ENCODE measurements around the gene NCKAP5. TPM values are rescaled to one million over a fixed set of nuclear protein-coding genes. Genes with fewer than 3 reads are reported as not detected.

Gene NCKAP5
- total RNA-seq, 2 donors from 2014 or later, result 2.0 to 7.1 TPM

GRCh38 chr2:132633635-132634034 is 934.6 kb downstream of the NCKAP5 start:
- Histone ChIP-seq H3K4me1 (replicated peaks) (no peaks in the 10 kb centered on the region), H3K36me3 (no peaks in the 10 kb centered on the region), H3K27ac (no peak overlapping the region), H3K9me3 (no peaks in the 10 kb centered on the region), H3K27me3 (replicated peaks; ENCODE audit: insufficient read depth) (no peaks in the 10 kb centered on the region), H3K4me3 (no peak overlapping the region)
- WGBS, result 95% methylated on average over 2 of the region's 2 CpGs
- intact Hi-C loops (cut with DNase I), result no loop called here
- TF ChIP-seq POLR2A (IDR thresholded peaks at IDR 0.05), result no peak
- TF ChIP-seq POLR2AphosphoS5 (IDR thresholded peaks at IDR 0.05), result no peak
- no peak for TF ChIP-seq CTCF (IDR thresholded peaks at IDR 0.05)
- no peak for DNase-seq (ENCODE audit: low spot score)

- WGBS, result 20% methylated on average over 6 of the region's 6 CpGs
- H3K9me3 ChIP-seq, result no peaks in the 10 kb centered on the region
- intact Hi-C loops (cut with DNase I), result no loop called here
- H3K4me3 ChIP-seq, result no peak overlapping the region
- no peak for DNase-seq (ENCODE audit: low spot score)
- TF ChIP-seq POLR2A (IDR thresholded peaks at IDR 0.05) (no peak), CTCF (IDR thresholded peaks at IDR 0.05) (no peak), POLR2AphosphoS5 (IDR thresholded peaks at IDR 0.05) (no peak)
- H3K27me3 ChIP-seq (replicated peaks; ENCODE audit: insufficient read depth), result no peaks in the 10 kb centered on the region
- H3K27ac ChIP-seq, result no peak overlapping the region
- H3K36me3 ChIP-seq, result no peaks in the 10 kb centered on the region
- H3K4me1 ChIP-seq (replicated peaks), result no peaks in the 10 kb centered on the region
These were observed 936.1 kb downstream of the NCKAP5 start for GRCh38 chr2:132632000-132632649.

GRCh38 chr2:132627536-132627935 is 940.7 kb downstream of the NCKAP5 start:
- no peak overlapping the region for H3K27ac ChIP-seq
- intact Hi-C loops (cut with DNase I), result no loop called here
- H3K27me3 ChIP-seq (replicated peaks; ENCODE audit: insufficient read depth), result no peaks in the 10 kb centered on the region
- no peak for DNase-seq (ENCODE audit: low spot score)
- H3K9me3 ChIP-seq, result no peaks in the 10 kb centered on the region
- no peaks in the 10 kb centered on the region for H3K36me3 ChIP-seq
- WGBS, result 74% methylated on average over 3 of the region's 3 CpGs
- no peak overlapping the region for H3K4me3 ChIP-seq
- no peaks in the 10 kb centered on the region for H3K4me1 ChIP-seq (replicated peaks)
- no peak for TF ChIP-seq POLR2AphosphoS5 (IDR thresholded peaks at IDR 0.05)
- no peak for TF ChIP-seq CTCF (IDR thresholded peaks at IDR 0.05)
- no peak for TF ChIP-seq POLR2A (IDR thresholded peaks at IDR 0.05)

GRCh38 chr2:132623096-132623839 is 945.0 kb downstream of the NCKAP5 start:
- Histone ChIP-seq H3K27me3 (replicated peaks; ENCODE audit: insufficient read depth) (no peaks in the 10 kb centered on the region), H3K27ac (no peak overlapping the region), H3K4me3 (no peak overlapping the region), H3K36me3 (no peaks in the 10 kb centered on the region), H3K4me1 (replicated peaks) (no peaks in the 10 kb centered on the region), H3K9me3 (no peaks in the 10 kb centered on the region)
- intact Hi-C loops (cut with DNase I), result no loop called here
- WGBS, result 64% methylated on average over 9 of the region's 9 CpGs
- TF ChIP-seq POLR2A (IDR thresholded peaks at IDR 0.05) (no peak), CTCF (IDR thresholded peaks at IDR 0.05) (no peak), POLR2AphosphoS5 (IDR thresholded peaks at IDR 0.05) (no peak)
- no peak for DNase-seq (ENCODE audit: low spot score)

Small RNA genes lying within 50 kb of the gene (small RNA-seq; reads per million reads assigned to genes)
- gene AC016909.1 (0 reads per million in 2 donors), gene RN7SKP154 (0 reads per million in 2 donors), gene RNU6-579P (0 reads per million in 2 donors)

Data from prostate gland (tissue), 2 donors.